M059J (cell line): ENCODE data around the gene OXGR1. TPM values are rescaled to one million over a fixed set of nuclear protein-coding genes. Genes with fewer than 3 reads are reported as not detected.
"Not testable (repeated sequence)": the region's sequence is repeated elsewhere in the genome, so short reads cannot be mapped to it uniquely, and the experiment has no call there.

Experiments
- DNase-seq: peaks from one replicate; pipeline ENCODE4 v3.0.0-alpha.2; 2012; ENCODE audit warnings: low read depth
- total RNA-seq: library from RNA; depleted of rRNA; stranded (reverse); fragments of >200 nt; shearing (Covaris generic); gene quantifications from 2 replicates; pipeline ENCODE4 v1.2.3, GENCODE V29; 2014

The OXGR1 gene
- total RNA-seq, 1 experiment from 2014 or later: 0.49 TPM

DNA sequence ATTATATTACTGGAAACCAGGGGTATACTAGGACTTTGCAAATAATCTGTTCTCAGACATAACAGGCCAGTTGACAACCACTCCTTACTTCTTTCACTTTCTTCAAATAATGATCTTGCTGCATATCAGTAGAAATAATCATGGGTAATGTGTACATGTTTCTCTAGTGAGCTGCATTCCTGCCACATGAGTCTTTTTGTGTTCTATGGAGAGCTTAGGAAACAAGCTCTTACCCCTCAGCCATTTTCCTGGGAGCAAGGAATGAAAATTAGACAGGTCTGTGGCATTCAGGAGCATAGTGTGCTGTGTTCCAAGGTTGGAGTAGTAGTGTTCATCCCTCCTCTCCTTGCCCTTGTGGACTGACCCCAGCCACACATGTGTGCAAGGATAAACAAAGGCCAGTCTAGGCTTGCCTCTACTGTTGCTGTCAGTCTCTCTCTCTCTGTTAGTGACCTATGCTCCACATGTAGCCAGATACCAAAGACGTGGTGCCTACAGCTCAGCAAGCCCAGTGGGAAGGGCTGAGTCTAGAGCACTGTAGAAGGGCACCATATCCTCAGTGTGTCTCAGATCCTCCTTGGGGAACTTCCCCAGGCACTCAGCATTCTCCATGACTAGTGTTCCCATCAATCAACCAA lies 11.5 kb upstream of the OXGR1 start:
- DNase-seq: peak; percentile 60

DNA sequence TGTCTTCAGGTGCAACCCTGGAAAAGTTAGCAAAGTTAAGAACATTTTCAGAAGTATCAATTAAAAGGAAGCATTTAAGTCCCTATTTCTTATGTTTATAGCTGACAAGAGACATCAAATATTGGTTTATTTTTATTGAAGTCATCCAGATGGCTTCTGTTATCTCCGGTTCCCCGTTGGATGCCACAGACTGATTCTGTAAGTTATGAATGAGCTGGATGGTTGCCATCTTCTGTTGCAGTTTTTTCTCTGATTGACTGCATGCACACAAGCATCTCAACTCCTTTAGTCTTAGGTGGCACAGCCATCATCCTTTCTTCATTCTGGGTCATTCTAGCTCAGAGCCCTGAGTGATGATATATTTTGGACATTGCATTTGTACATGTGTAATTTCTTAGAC lies 10.6 kb upstream of the OXGR1 start:
- DNase-seq: no peak

GRCh38 chr13:97004096-97004876 lies 10.0 kb upstream of the OXGR1 start:
- peak; percentile 78 for DNase-seq

- peak; percentile 57 for DNase-seq
These were observed 8.8 kb upstream of the OXGR1 start for GRCh38 chr13:97003071-97003470.

DNA sequence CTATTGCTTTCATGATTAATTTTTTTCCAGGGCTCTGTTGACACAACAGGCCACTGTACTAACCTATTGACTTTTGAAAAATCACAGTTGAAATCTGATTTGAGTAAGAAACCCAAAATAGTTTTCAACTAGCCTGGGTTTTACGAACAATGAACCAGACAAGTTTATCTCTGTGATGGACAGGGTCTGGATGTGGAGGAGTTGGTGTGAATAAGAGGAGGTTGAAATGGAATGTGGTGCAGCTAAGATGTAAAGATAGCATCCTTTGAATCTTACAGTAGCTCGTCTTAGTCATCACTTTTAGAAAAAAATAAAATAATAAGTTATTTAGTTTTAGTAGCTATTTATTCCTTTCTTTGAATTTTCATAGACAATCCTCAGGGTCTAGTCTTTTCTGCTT lies 8.3 kb upstream of the OXGR1 start:
- DNase-seq: peak; percentile 34

GRCh38 chr13:97001636-97002035 lies 7.4 kb upstream of the OXGR1 start:
- DNase-seq: no peak

DNA sequence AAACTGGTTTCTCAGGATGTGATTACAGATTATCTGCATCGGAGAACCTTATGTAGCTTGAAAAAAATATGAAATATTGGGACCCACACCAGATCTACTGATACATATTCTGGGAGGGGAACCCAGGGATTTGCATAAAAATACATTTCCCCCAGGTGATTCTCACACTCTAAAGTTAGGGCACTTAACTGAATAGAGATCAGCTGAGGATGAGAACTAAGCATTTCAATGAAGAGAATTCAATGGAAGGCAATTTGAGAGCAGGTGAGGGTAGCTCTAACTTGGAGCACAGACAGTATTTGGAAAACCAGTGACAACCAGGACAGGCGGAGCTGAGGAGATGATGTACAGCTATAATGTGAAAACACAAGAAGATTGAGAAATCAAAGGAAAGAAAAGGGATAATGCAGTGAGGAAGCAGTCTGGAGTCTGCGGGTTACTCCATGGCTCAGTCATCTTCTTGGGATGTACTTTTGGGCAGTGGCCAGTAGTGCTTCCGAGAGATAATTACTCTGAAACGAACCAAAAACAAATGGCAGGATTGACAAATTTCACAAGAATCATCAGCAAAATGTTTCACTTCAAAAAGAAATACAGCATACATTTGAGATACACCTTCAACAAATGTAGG lies 6.1 kb upstream of the OXGR1 start:
- peak; percentile 43 for DNase-seq

GRCh38 chr13:96999091-96999490 lies 4.8 kb upstream of the OXGR1 start:
- DNase-seq: no peak

GRCh38 chr13:96998051-96998450 lies 3.8 kb upstream of the OXGR1 start:
- no peak for DNase-seq

DNA sequence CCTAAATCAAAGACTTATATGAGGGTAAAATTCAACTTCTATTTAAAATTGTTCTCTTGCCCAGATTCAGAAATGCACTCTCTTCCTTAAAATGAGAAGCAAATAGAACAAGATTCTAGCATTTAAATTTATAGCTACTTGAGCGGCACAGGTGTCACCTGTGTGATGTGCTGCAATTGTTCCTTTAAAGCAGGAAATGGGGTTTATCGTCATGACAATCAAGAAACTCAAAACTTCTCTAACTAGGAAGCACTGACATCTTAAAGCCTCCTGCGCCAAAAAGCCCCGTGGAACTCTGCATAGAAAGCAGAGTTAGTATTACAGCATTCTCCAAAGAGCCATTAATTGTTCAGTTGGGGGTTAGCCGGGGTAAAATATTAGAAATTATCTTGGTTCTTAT lies 2.6 kb upstream of the OXGR1 start:
- DNase-seq: no peak

- no peak for DNase-seq
These were observed 1.8 kb upstream of the OXGR1 start for GRCh38 chr13:96996107-96996506.

DNA sequence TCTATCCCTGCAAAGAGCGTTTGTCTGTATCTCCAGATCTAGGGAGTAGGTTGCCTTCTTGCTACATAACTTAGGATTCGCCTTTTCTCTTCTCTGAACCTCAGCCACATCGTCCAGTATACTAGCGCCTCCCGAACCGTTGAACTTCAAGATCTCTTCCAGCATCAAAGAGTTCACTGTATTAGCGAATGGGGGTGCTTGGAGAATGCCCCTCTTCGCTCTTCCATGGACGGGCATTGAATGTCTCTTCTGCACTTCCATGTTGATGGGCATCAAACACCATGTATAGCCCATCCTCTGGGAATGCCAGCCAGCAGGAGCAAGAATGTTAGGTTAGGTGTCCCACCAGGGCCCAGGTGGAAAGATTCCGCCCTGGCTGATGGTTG lies 575 bp upstream of the OXGR1 start:
- DNase-seq: no peak

GRCh38 chr13:96993634-96994016 lies 651 bp downstream of the OXGR1 start:
- DNase-seq: no peak

GRCh38 chr13:96992633-96993032 lies 1.6 kb downstream of the OXGR1 start:
- no peak for DNase-seq

DNA sequence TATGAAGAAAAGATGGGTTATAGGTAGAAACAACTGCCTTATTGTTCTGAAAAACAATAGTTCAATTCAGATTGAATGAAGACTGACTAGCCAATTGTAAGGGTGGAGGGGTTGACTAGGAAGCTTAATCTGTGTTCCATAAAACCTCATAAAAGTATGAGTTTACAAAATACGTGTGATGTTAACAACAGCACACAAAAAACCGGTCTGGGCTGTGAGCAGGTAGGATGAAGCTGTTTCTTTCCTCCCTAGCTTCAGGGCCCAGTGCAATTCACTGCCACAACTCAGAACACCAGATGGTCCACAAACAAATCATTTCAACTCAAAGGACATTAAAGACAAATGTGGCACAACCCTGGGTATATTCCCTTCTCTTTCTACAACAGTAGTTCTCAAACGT lies 3.2 kb downstream of the OXGR1 start:
- DNase-seq: no peak

DNA sequence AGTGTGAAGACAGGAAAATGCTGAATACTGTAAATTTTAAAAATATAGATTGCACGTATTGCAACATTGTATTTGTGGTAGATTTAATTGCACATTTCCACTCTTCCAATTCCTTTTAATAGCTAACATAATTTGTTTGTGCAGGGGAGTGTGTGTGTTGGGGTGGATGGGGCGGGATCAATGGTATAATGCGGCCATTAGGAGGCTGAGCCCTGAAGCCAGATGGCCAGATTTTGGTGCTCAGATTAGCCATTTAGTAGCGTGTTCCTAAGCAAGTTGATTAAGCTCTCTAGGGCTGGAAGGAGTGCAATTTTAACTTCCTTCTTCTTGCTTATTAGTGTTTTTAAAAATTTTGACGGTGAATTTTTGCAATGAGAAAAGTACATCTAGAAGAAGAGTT lies 5.8 kb downstream of the OXGR1 start:
- DNase-seq: no peak

DNA sequence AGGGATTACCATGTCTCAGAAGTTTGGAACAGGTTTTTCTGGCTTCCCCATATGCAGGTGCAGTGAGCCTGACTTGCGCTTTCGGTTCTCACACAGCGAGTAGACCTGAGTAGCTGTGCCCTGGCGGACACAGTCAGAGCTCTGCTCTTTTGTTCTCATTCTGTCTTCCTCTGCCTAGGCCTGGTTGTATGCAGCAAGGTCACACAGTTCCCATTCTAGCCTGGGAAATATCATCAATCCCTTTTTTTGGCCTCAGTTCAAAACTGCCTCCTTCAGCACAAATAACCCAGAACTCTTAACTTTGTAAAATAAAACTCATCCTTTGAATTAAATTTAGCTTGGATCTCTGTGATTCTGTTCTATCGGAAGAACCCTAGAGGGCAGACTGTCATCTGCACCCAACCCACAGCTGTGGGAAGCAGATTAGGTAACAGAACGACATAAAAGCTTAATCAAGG lies 10.2 kb downstream of the OXGR1 start:
- DNase-seq: peak; percentile 27

GRCh38 chr13:96982672-96983071 lies 11.6 kb downstream of the OXGR1 start:
- DNase-seq: peak; percentile 28

DNA sequence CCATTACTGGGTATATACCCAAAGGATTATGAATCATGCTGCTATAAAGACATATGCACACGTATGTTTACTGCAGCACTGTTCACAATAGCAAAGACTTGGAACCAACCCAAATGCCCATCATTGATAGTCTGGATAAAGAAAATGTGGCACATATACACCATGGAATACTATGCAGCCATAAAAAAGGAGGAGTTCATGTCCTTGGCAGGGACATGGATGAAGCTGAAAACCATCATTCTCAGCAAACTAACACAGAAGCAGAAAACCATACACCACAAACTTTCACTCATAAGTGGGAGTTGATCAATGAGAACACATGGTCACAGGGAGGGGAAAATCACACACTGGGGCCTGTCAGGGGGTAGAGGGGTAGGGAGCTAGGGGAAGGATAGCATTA lies 14.4 kb downstream of the OXGR1 start:
- DNase-seq: not testable (repeated sequence)

DNA sequence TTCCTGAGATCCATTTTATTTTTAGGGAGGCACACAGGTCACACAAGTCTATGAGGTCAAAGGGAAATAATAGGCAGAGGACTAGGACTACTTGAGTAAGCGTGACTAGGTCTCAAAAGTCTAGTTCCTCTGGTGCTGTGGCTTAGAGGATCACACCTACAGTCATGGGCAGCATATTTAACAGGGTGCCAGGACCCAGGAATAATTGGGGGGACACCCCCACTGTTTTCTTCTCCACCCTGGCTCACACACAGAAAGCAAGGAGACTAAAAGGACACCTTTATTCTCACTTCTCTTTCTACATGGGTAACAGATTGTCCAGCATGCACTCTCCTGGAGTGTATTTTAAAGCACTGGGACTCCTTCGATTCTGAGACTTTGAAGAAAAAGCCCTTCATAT lies 26.2 kb downstream of the OXGR1 start:
- no peak for DNase-seq

DNA sequence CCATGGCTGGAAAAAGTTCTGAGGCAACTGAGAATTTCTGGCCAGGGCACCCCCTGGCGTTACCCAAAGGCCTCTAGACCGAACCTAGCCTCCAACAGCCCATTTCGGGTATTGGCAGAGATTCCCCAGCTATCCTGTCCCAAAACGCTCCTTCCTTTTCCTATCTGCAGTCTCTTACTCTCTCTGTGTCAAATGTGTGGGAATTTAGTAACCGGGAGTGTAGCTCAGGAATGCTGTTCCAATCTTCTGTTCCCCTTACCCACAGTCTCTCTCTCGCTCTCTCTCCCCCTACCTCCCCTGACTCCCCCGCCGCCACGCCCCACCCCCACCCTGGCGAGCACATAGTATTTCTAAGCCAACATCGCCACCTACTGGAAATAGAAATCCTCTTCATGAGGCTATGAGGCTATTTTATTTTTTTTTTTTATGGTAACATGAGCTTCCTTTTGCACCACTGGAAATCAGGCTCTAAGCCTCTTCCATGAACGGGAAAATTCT lies 27.0 kb downstream of the OXGR1 start:
- peak; percentile 19 for DNase-seq

DNA sequence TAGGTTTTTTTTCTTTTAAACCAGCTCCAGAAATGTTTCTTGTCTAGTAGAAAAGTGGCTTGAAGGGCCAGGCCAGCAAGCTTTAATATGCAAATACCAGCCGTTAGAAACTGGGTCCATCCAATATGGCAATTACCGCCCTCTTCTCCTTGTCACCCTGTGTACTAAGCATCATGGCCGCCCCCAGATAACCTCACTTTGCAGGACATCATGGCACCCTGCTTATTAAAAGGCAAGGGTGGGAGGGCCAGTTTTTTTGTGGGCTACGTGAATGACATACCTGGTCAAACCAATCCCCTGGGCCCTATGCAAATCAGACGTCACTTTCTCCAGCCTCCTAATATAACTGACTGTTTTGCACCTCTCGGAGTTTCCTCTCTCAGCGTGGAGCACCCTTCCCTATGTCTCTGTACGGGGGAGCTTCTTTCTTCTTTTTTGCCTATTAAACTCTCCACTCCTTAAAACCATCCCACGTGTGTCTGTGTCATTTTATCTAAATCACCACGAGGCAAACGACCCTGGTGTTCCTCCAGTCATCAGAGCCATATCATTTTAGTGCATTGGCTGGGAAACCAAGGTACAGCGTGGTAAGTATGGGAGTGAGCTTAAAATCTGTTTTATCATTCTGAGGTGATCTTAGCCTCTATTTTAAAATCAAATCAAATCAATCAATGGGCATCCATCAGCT lies 27.7 kb downstream of the OXGR1 start:
- DNase-seq: no peak
